ENCODE results near the gene RPP40. TPM values are rescaled to one million over a fixed set of nuclear protein-coding genes. Genes with fewer than 3 reads are reported as not detected.

RPP40 gene
- 1 to 10 TPM; 1.3 to 1.7 (median 1.3) TPM for total RNA-seq
- total RNA-seq (2013) = 6.6 TPM

- under 1% methylated on average over 63 of the region's 64 CpGs for WGBS (ENCODE audit: insufficient coverage)
- peak within 1 kb of the TSS; percentile 86 to 92 for H3K27ac Mint-ChIP-seq
- peak; percentile 97 to 98 for DNase-seq
- Histone ChIP-seq H3K27ac (ENCODE audit: low read length) (peak within 1 kb of the TSS; percentile 74), H3K4me3 (ENCODE audit: low read length) (peak within 1 kb of the TSS; percentile 73), H3K27me3 (ENCODE audit: control insufficient read depth, insufficient read depth, low read length) (no peaks in the 10 kb centered on the region), H3K4me1 (ENCODE audit: control insufficient read depth, insufficient read depth, low read length) (peaks cover 12% of the 10 kb centered on the region), H3K36me3 (ENCODE audit: control insufficient read depth, insufficient read depth, low read length) (peaks cover 2% of the 10 kb centered on the region), H3K9me3 (ENCODE audit: control insufficient read depth, insufficient read depth, low read length) (no peaks in the 10 kb centered on the region)
- H3K9me3 Mint-ChIP-seq = no peaks in the 10 kb centered on the region
- no peaks in the 10 kb centered on the region for H3K27me3 Mint-ChIP-seq (ENCODE audit: low read depth in 2 of 2)
- H3K4me1 Mint-ChIP-seq = peaks cover 14 to 16% of the 10 kb centered on the region in 2 donors
- ATAC-seq = peak; percentile 94 to 99 (median 95)
- no peaks in the 10 kb centered on the region for H3K36me3 Mint-ChIP-seq
- peak; percentile 88 for TF ChIP-seq CTCF (IDR thresholded peaks at IDR 0.05)
- H3K4me3 Mint-ChIP-seq = peak within 1 kb of the TSS; percentile 92
- intact Hi-C loops (cut with micrococcal nuclease) = loop anchor here (2.0 to 5.0 kb wide), 2 partner anchors 226 to 257 kb away; partner anchors contain the start of genes CDYL, FARS2 and LYRM4
Observed at GRCh38 chr6:5003604-5004372, at the start of gene RPP40. TSS of gene RPP40 (minus strand) at chr6:5004037. CDS start at chr6:5004002, 35 bp downstream.

- no peak for ATAC-seq
- intact Hi-C loops (cut with micrococcal nuclease) = no loop called here
- H3K27me3 Mint-ChIP-seq (ENCODE audit: low read depth in 2 of 2) = peaks cover 10 to 15% of the 10 kb centered on the region in 2 donors
- no peaks in the 10 kb centered on the region for H3K4me1 Mint-ChIP-seq
- H3K4me3 Mint-ChIP-seq = no peak overlapping the region
- H3K4me1 ChIP-seq (ENCODE audit: control insufficient read depth, insufficient read depth, low read length) = no peaks in the 10 kb centered on the region
- no peaks in the 10 kb centered on the region for H3K27me3 ChIP-seq (ENCODE audit: control insufficient read depth, insufficient read depth, low read length)
- no peak overlapping the region for H3K4me3 ChIP-seq (ENCODE audit: low read length)
- H3K9me3 ChIP-seq (ENCODE audit: control insufficient read depth, insufficient read depth, low read length) = peaks cover 13% of the 10 kb centered on the region
- no peak overlapping the region for H3K27ac ChIP-seq (ENCODE audit: low read length)
- H3K36me3 Mint-ChIP-seq = peaks cover 13% of the 10 kb centered on the region
- DNase-seq = no peak
- no peak for TF ChIP-seq CTCF (IDR thresholded peaks at IDR 0.05)
- no peaks in the 10 kb centered on the region for H3K36me3 ChIP-seq (ENCODE audit: control insufficient read depth, insufficient read depth, low read length)
- H3K9me3 Mint-ChIP-seq = peaks cover 7% of the 10 kb centered on the region in 2 donors
- no peak overlapping the region for H3K27ac Mint-ChIP-seq
Observed at GRCh38 chr6:5053038-5053437, 49.2 kb upstream of the RPP40 start.

GRCh38 chr6:5051394-5051793 is 47.6 kb upstream of the RPP40 start:
- Histone ChIP-seq H3K27ac (ENCODE audit: low read length) (no peak overlapping the region), H3K27me3 (ENCODE audit: control insufficient read depth, insufficient read depth, low read length) (no peaks in the 10 kb centered on the region), H3K4me3 (ENCODE audit: low read length) (no peak overlapping the region), H3K4me1 (ENCODE audit: control insufficient read depth, insufficient read depth, low read length) (no peaks in the 10 kb centered on the region), H3K9me3 (ENCODE audit: control insufficient read depth, insufficient read depth, low read length) (peaks cover 13% of the 10 kb centered on the region), H3K36me3 (ENCODE audit: control insufficient read depth, insufficient read depth, low read length) (no peaks in the 10 kb centered on the region)
- Mint-ChIP-seq H3K9me3 (peaks cover 7% of the 10 kb centered on the region in 2 donors), H3K36me3 (peaks cover 13% of the 10 kb centered on the region), H3K4me1 (no peaks in the 10 kb centered on the region), H3K27me3 (ENCODE audit: low read depth in 2 of 2) (peaks cover 10 to 15% of the 10 kb centered on the region in 2 donors), H3K27ac (no peak overlapping the region), H3K4me3 (no peak overlapping the region)
- WGBS (ENCODE audit: insufficient coverage) = 100% methylated on average over 1 of the region's 1 CpG
- intact Hi-C loops (cut with micrococcal nuclease) = no loop called here
- no peak for TF ChIP-seq CTCF (IDR thresholded peaks at IDR 0.05)
- DNase-seq = no peak
- no peak for ATAC-seq

All from natural killer cell (primary cell).